Measurements from ENCODE around the gene TTLL6.
"Not testable (repeated sequence)": the region's sequence is repeated elsewhere in the genome, so short reads cannot be mapped to it uniquely, and the experiment has no call there.

The TTLL6 gene

GRCh38 chr17:48722201-48722907 is 94.7 kb downstream of the TTLL6 start, which contains the start of gene PRAC1:
Gene PRAC1, minus strand, starts transcription at chr17:48722518. Its CDS starts 126 bp downstream, at chr17:48722392.
- no peak for DNase-seq

GRCh38 chr17:48721009-48721402 is 96.0 kb downstream of the TTLL6 start:
- DNase-seq, result no peak

- no peak for DNase-seq
These were observed 96.6 kb downstream of the TTLL6 start for GRCh38 chr17:48720266-48721008.

GRCh38 chr17:48719642-48720265 is 97.3 kb downstream of the TTLL6 start:
- DNase-seq, result no peak

- DNase-seq, result no peak
These were observed 98.0 kb downstream of the TTLL6 start for GRCh38 chr17:48718761-48719641.

- no peak for DNase-seq
These were observed 98.7 kb downstream of the TTLL6 start for GRCh38 chr17:48718227-48718760.

GRCh38 chr17:48717367-48718226 is 99.4 kb downstream of the TTLL6 start:
- DNase-seq, result no peak

- not testable (repeated sequence) for DNase-seq
These were observed 100.5 kb downstream of the TTLL6 start for GRCh38 chr17:48716549-48716948.

- no peak for DNase-seq
These were observed 101.3 kb downstream of the TTLL6 start for GRCh38 chr17:48715496-48716399.
